HEK293 (cell line): ENCODE data around the gene RSPO1.

ENCODE experiments used
- AEBP2 ChIP-seq: fragments of 450-650 bp; formaldehyde crosslinking; IDR thresholded peaks from 2 replicates; pipeline ENCODE4 v1.5.1; 2016; ENCODE audit warnings: missing biosample characterization, missing genetic modification characterization, borderline replicate concordance
- BCL11A ChIP-seq: fragments of 450-650 bp; formaldehyde crosslinking; IDR thresholded peaks from 2 replicates; pipeline ENCODE4 v1.5.1; 2016; ENCODE audit warnings: low read depth, missing biosample characterization, missing genetic modification characterization
- BCL11B ChIP-seq: fragments of 450-650 bp; formaldehyde crosslinking; IDR thresholded peaks from 2 replicates; pipeline ENCODE4 v1.5.1; 2016; ENCODE audit warnings: low read depth, missing biosample characterization, missing genetic modification characterization
- CTCF ChIP-seq: fragments of 450-650 bp; formaldehyde crosslinking; IDR thresholded peaks from 2 replicates; pipeline ENCODE4 v1.5.1; 2016; ENCODE audit warnings: missing biosample characterization, missing genetic modification characterization
- HOXD13 ChIP-seq: sonication (generic); formaldehyde crosslinking; IDR thresholded peaks from 2 replicates; pipeline ENCODE4 v1.8.0; 2022; ENCODE audit warnings: missing genetic modification reagents, borderline replicate concordance
- IKZF3 ChIP-seq: fragments of 450-650 bp; IDR thresholded peaks from 2 replicates; pipeline ENCODE4 v1.5.0; 2018; ENCODE audit warnings: missing biosample characterization, mild to moderate bottlenecking, missing genetic modification characterization, moderate library complexity
- KLF16 ChIP-seq: fragments of 450-650 bp; formaldehyde crosslinking; IDR thresholded peaks from 2 replicates; pipeline ENCODE4 v1.5.1; 2017; ENCODE audit warnings: missing biosample characterization, missing genetic modification characterization
- MZF1 ChIP-seq: fragments of 450-650 bp; formaldehyde crosslinking; IDR thresholded peaks from 2 replicates; pipeline ENCODE4 v1.5.1; 2017; ENCODE audit warnings: missing biosample characterization, missing genetic modification characterization, borderline replicate concordance
- PRDM1 ChIP-seq: fragments of 450-650 bp; formaldehyde crosslinking; IDR thresholded peaks from 2 replicates; pipeline ENCODE4; 2016; ENCODE audit warnings: missing biosample characterization, missing genetic modification characterization
- PRDM2 ChIP-seq: fragments of 450-650 bp; formaldehyde crosslinking; IDR thresholded peaks from 2 replicates; pipeline ENCODE4 v1.5.1; 2016; ENCODE audit warnings: missing biosample characterization, missing genetic modification characterization, borderline replicate concordance
- SP3 ChIP-seq: fragments of 450-650 bp; formaldehyde crosslinking; IDR thresholded peaks from 2 replicates; pipeline ENCODE4 v1.5.1; 2016; ENCODE audit warnings: missing biosample characterization, missing genetic modification characterization
- WT1 ChIP-seq: fragments of 450-650 bp; formaldehyde crosslinking; IDR thresholded peaks from 2 replicates; pipeline ENCODE4 v1.5.1; 2016; ENCODE audit warnings: missing biosample characterization, missing genetic modification characterization
- ZBTB17 ChIP-seq: fragments of 450-650 bp; formaldehyde crosslinking; IDR thresholded peaks from 2 replicates; pipeline ENCODE4 v1.5.1; 2016; ENCODE audit warnings: missing biosample characterization, missing genetic modification characterization
- ZBTB48 ChIP-seq: fragments of 450-650 bp; formaldehyde crosslinking; IDR thresholded peaks from 2 replicates; pipeline ENCODE4 v1.5.1; 2016; ENCODE audit warnings: missing biosample characterization, missing genetic modification characterization
- ZBTB8A ChIP-seq: fragments of 450-650 bp; formaldehyde crosslinking; IDR thresholded peaks from 2 replicates; pipeline ENCODE4 v1.5.1; 2016; ENCODE audit warnings: missing biosample characterization, missing genetic modification characterization
- ZNF112 ChIP-seq: fragments of 450-650 bp; formaldehyde crosslinking; IDR thresholded peaks from 2 replicates; pipeline ENCODE4 v1.5.0; 2017; ENCODE audit warnings: missing biosample characterization, missing genetic modification characterization
- ZNF138 ChIP-seq: fragments of 450-650 bp; formaldehyde crosslinking; IDR thresholded peaks from 2 replicates; pipeline ENCODE4 v1.5.1; 2016; ENCODE audit warnings: missing biosample characterization, missing genetic modification characterization, borderline replicate concordance
- ZNF2 ChIP-seq: fragments of 450-650 bp; formaldehyde crosslinking; IDR thresholded peaks from 2 replicates; pipeline ENCODE4 v1.5.1; 2016; ENCODE audit warnings: missing biosample characterization, missing genetic modification characterization
- ZNF214 ChIP-seq: fragments of 450-650 bp; formaldehyde crosslinking; IDR thresholded peaks from 2 replicates; pipeline ENCODE4 v1.5.1; 2017; ENCODE audit warnings: missing biosample characterization, mild to moderate bottlenecking, missing genetic modification characterization, borderline replicate concordance
- ZNF48 ChIP-seq: fragments of 450-650 bp; formaldehyde crosslinking; IDR thresholded peaks from 2 replicates; pipeline ENCODE4 v1.5.1; 2016; ENCODE audit warnings: missing biosample characterization, missing genetic modification characterization
- ZNF645 ChIP-seq: fragments of 450-650 bp; formaldehyde crosslinking; IDR thresholded peaks from 2 replicates; pipeline ENCODE4; 2016; ENCODE audit warnings: missing biosample characterization, missing genetic modification characterization
- ZNF658 ChIP-seq: fragments of 450-650 bp; formaldehyde crosslinking; IDR thresholded peaks from 2 replicates; pipeline ENCODE4; 2016; ENCODE audit warnings: missing biosample characterization, missing genetic modification characterization
- ZNF670 ChIP-seq: fragments of 450-650 bp; formaldehyde crosslinking; IDR thresholded peaks from 2 replicates; pipeline ENCODE4 v1.5.1; 2016; ENCODE audit warnings: missing biosample characterization, missing genetic modification characterization, low read depth
- ZNF701 ChIP-seq: fragments of 450-650 bp; formaldehyde crosslinking; IDR thresholded peaks from 2 replicates; pipeline ENCODE4 v1.5.1; 2016; ENCODE audit warnings: missing biosample characterization, missing genetic modification characterization
- ZNF747 ChIP-seq: fragments of 450-650 bp; formaldehyde crosslinking; IDR thresholded peaks from 2 replicates; pipeline ENCODE4 v1.5.1; 2016; ENCODE audit warnings: missing biosample characterization, missing genetic modification characterization
- ZNF843 ChIP-seq: fragments of 450-650 bp; formaldehyde crosslinking; IDR thresholded peaks from 2 replicates; pipeline ENCODE4 v1.5.1; 2016; ENCODE audit warnings: missing biosample characterization, missing genetic modification characterization
- ZSCAN16 ChIP-seq: fragments of 450-650 bp; formaldehyde crosslinking; IDR thresholded peaks from 2 replicates; pipeline ENCODE4 v1.5.1; 2016; ENCODE audit warnings: missing biosample characterization, missing genetic modification characterization
- ZSCAN23 ChIP-seq: fragments of 450-650 bp; formaldehyde crosslinking; IDR thresholded peaks from 2 replicates; pipeline ENCODE4 v1.5.1; 2016; ENCODE audit warnings: missing biosample characterization, missing genetic modification characterization
- TF ChIP-seq, protein P1 (sequence below): IDR thresholded peaks from 2 replicates; pipeline ENCODE4 v1.6.1; 2011; ENCODE audit warnings: mild to moderate bottlenecking, low read depth, low read length, borderline replicate concordance

Gene RSPO1

DNA sequence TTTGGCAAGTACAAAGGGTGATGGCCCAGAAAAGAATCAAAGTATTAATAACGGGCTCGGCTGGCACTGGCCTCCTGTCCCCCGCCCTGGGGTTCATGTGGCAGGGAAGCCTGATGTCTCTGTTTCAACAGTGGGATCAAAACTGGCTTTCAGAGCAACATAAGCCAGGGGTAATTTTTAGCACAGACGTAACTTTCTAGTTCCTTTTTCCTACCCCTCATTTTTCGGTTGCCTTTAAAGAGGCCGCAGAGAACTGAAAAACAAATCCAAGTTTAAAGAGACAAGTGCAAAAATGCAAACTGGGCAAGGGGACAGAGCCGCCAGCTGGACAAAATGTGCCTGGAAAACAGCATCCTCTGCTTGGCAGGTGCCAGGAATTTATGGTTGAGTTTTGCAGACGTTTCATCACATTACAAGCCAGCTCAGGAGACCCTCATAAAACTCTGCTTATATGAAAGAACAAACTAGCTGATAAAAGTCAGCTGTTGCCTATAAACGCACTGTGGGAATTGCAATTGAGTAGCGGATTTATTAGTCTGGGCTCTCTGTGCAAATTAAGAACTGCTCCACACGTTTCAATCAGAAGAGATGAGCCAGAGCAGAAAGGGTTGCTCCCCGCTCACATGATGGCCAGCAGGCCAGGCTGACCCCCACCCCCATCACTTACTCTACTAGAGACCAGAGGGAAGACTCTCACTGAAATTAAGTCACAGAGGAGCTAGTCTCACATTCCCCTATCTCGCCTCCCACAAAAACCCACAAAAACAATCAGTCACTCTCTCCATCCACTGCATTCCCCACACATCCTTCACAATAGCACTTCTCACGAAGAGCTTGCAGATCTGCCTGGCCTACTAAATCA, 41.8 kb upstream of the RSPO1 start (continued):
- no peak for TF ChIP-seq ZNF747 (tag by site-specific recombination)
- no peak for TF ChIP-seq ZNF2 (tag by site-specific recombination)
- no peak for TF ChIP-seq ZNF645 (tag by site-specific recombination)
- no peak for TF ChIP-seq SP3
- TF ChIP-seq KLF16 (tag by site-specific recombination): no peak
- no peak for TF ChIP-seq ZNF138
- TF ChIP-seq WT1 (tag by site-specific recombination): no peak
- TF ChIP-seq ZNF670 (tag by site-specific recombination): no peak
- 0 out of 2 replicates have a peak, but pooled peaks have one; percentile 18 for TF ChIP-seq PRDM1
- no peak for TF ChIP-seq HOXD13 (CRISPR knock-in tag)
- TF ChIP-seq, protein P1, sequence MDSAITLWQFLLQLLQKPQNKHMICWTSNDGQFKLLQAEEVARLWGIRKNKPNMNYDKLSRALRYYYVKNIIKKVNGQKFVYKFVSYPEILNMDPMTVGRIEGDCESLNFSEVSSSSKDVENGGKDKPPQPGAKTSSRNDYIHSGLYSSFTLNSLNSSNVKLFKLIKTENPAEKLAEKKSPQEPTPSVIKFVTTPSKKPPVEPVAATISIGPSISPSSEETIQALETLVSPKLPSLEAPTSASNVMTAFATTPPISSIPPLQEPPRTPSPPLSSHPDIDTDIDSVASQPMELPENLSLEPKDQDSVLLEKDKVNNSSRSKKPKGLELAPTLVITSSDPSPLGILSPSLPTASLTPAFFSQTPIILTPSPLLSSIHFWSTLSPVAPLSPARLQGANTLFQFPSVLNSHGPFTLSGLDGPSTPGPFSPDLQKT: no peak
- TF ChIP-seq ZNF214 (tag by site-specific recombination): no peak
- TF ChIP-seq ZBTB8A (tag by site-specific recombination): peak; percentile 46
- no peak for TF ChIP-seq ZNF701 (tag by site-specific recombination)
- no peak for TF ChIP-seq ZSCAN16 (tag by site-specific recombination)
- peak; percentile 81; the same call in 1 of the 2 replicates for TF ChIP-seq BCL11B
- TF ChIP-seq PRDM2 (tag by site-specific recombination): no peak
- TF ChIP-seq CTCF (tag by site-specific recombination): no peak
- TF ChIP-seq ZBTB17: peak; percentile 70
- TF ChIP-seq ZBTB48 (tag by site-specific recombination): no peak
- no peak for TF ChIP-seq BCL11A (tag by site-specific recombination)
- TF ChIP-seq ZSCAN23 (tag by site-specific recombination): no peak
- TF ChIP-seq IKZF3: peak; percentile 76
- no peak for TF ChIP-seq ZNF48 (tag by site-specific recombination)
- peak; percentile 91 for TF ChIP-seq ZNF843
- no peak for TF ChIP-seq ZNF112 (tag by site-specific recombination)
- 0 out of 2 replicates have a peak, but pooled peaks have one; percentile 46 for TF ChIP-seq MZF1
- TF ChIP-seq AEBP2 (tag by site-specific recombination): no peak
- no peak for TF ChIP-seq ZNF658 (tag by site-specific recombination)
